ENCODE measurements around the gene MRPL23. TPM values are rescaled to one million over a fixed set of nuclear protein-coding genes. Genes with fewer than 3 reads are reported as not detected.

Gene MRPL23
- total and polyA plus RNA-seq, 2 of the 8 experiments (the other 6 are each of a cell fraction or from before 2014, with no cell fraction given), result 86.4 to 244 TPM

GRCh38 chr11:1935156-1936071 lies 11.7 kb upstream of the MRPL23 start:
- Histone ChIP-seq H3K36me3 (ENCODE audit: control insufficient read depth in 2 of 4, insufficient read depth in 4 of 4, low read length in 3 of 4) (no peaks in the 10 kb centered on the region), H2BK20ac (ENCODE audit: low read length) (no peak overlapping the region), H2BK12ac (ENCODE audit: low read depth, low read length) (no peak overlapping the region), H3K79me2 (ENCODE audit: control insufficient read depth in 1 of 2, insufficient read depth in 2 of 2, low read length in 2 of 2) (no peaks in the 10 kb centered on the region), H3K14ac (ENCODE audit: insufficient read length) (no peak overlapping the region), H4K91ac (replicated peaks; ENCODE audit: insufficient read length, low read length) (no peak overlapping the region), H2BK120ac (replicated peaks; ENCODE audit: low read depth, low read length) (no peak overlapping the region), H3K27me3 (replicated peaks in 1 of 4; ENCODE audit: control insufficient read depth in 3 of 4, extremely low read depth in 1 of 4, insufficient read depth in 3 of 4, low read length in 3 of 4) (no peaks in the 10 kb centered on the region), H2AFZ (ENCODE audit: low read length) (no peak overlapping the region), H3K18ac (ENCODE audit: extremely low read depth, low read length) (no peak overlapping the region), H2BK15ac (ENCODE audit: low read length) (no peak overlapping the region), H4K5ac (ENCODE audit: insufficient read length, low read depth, low read length) (no peak overlapping the region), H3K4me1 (replicated peaks in 1 of 4; ENCODE audit: control insufficient read depth in 3 of 4, insufficient read depth in 4 of 4, low read length in 3 of 4) (peaks cover 0 to 3% (median 0%) of the 10 kb centered on the region in 4 experiments; a peak in 1 of 7 replicates), H3K27ac (ENCODE audit: low read depth, low read length) (no peak overlapping the region), H3K23me2 (ENCODE audit: low read depth, low read length) (peaks cover 6% of the 10 kb centered on the region; the same call in 1 of the 2 replicates), H3K23ac (ENCODE audit: insufficient read length) (no peak overlapping the region), H2BK5ac (ENCODE audit: low read depth, low read length) (no peak overlapping the region), H2AK5ac (ENCODE audit: low read depth, low read length) (no peak overlapping the region), H3K4me2 (ENCODE audit: insufficient read depth in 1 of 2, low read depth in 2 of 2, low read length in 2 of 2) (no peak overlapping the region), H3K4ac (replicated peaks; ENCODE audit: insufficient read length, low read depth, low read length) (no peak overlapping the region), H3K79me1 (ENCODE audit: low read depth, low read length) (no peaks in the 10 kb centered on the region), H3K9me3 (ENCODE audit: insufficient read depth in 2 of 2, low read depth in 1 of 2, low read length in 1 of 2) (no peaks in the 10 kb centered on the region), H4K8ac (ENCODE audit: extremely low read depth, insufficient read depth, low read length) (no peak overlapping the region; the same call in 1 of the 2 replicates), H3K4me3 (ENCODE audit: extremely low read depth in 1 of 4, insufficient read depth in 2 of 4, low read depth in 3 of 4, low read length in 4 of 4) (no peak overlapping the region), H3K56ac (replicated peaks; ENCODE audit: insufficient read length, low read depth, low read length) (no peak overlapping the region), H3K9ac (replicated peaks in 1 of 4; ENCODE audit: extremely low read depth in 1 of 4, low read depth in 3 of 4, low read length in 3 of 4) (no peak overlapping the region), H4K20me1 (replicated peaks in 1 of 2; ENCODE audit: control insufficient read depth in 1 of 2, insufficient read depth in 2 of 2, low read length in 2 of 2) (no peaks in the 10 kb centered on the region)
- WGBS, 2 experiments (ENCODE audit: extremely low coverage in 1 of 2, insufficient coverage in 1 of 2, insufficient read length in 1 of 2, insufficient replicate concordance in 2 of 2, low coverage in 1 of 2, low lambda C conversion rate in 2 of 2, missing lambda C conversion rate in 1 of 2), result 88% methylated on average over 28 of the region's 33 CpGs; no CpG with 5 or more reads in 1 of the 2 experiments
- peak in 1 of 2 experiments; percentile 43 for DNase-seq (ENCODE audit: low read depth in 1 of 2, low spot score in 2 of 2)
- ChIA-PET POLR2A (ENCODE audit: partially characterized antibody) (no interaction called here), CTCF (ENCODE audit: partially characterized antibody) (interaction anchor here (0.7 to 3.1 kb wide), 16 partner anchors 10 to 296 kb away, joined by 3 to 16 read pairs (median 5); partner anchors contain the start of gene TNNT3)
- no peak for FAIRE-seq
- TF ChIP-seq NRF1 (IDR thresholded peaks at IDR 0.05; ENCODE audit: low read depth, low read length) (no peak), CREB1 (IDR thresholded peaks at IDR 0.05) (no peak), MAX (IDR thresholded peaks at IDR 0.05) (no peak), RFX5 (IDR thresholded peaks at IDR 0.05; ENCODE audit: borderline replicate concordance, low read depth, low read length) (no peak)

Measured in H1 (cell line).